Karpas-422 (cell line): Measurements from ENCODE around the gene F2RL3. TPM values are rescaled to one million over a fixed set of nuclear protein-coding genes. Genes with fewer than 3 reads are reported as not detected.

ENCODE experiments used
- DNase-seq: peaks from one replicate; pipeline ENCODE4 v3.0.0-alpha.2; 2015
- H2AFZ ChIP-seq: fragments of 200-600 bp; sonication (generic); 2 replicates; pipeline ENCODE4 v1.6.1; 2014; ENCODE audit warnings: antibody characterized with exemption, low read length, mixed read lengths
- H3K27ac ChIP-seq: fragments of 200-600 bp; sonication (generic); 2 replicates; pipeline ENCODE4 v1.5.1; 2014; ENCODE audit warnings: mild to moderate bottlenecking, low read length, moderate library complexity
- H3K27me3 ChIP-seq: fragments of 200-600 bp; sonication (generic); 2 replicates; pipeline ENCODE4 v1.6.1; 2014; ENCODE audit warnings: low read length, mixed read lengths
- H3K36me3 ChIP-seq: fragments of 200-600 bp; sonication (generic); 2 replicates; pipeline ENCODE4 v1.6.1; 2014; ENCODE audit warnings: low read length, mixed read lengths; ENCODE audit not compliant: insufficient read depth
- H3K4me1 ChIP-seq: fragments of 200-600 bp; sonication (generic); 2 replicates; pipeline ENCODE4 v1.6.1; 2014; ENCODE audit warnings: mild to moderate bottlenecking, low read length, mixed read lengths
- H3K4me2 ChIP-seq: fragments of 200-600 bp; sonication (generic); 2 replicates; pipeline ENCODE4 v1.6.1; 2014; ENCODE audit warnings: low read length, low read depth, mild to moderate bottlenecking; ENCODE audit not compliant: poor library complexity, severe bottlenecking
- H3K4me3 ChIP-seq: fragments of 200-600 bp; sonication (generic); 2 replicates; pipeline ENCODE4 v1.5.1; 2014; ENCODE audit warnings: mild to moderate bottlenecking, antibody characterized with exemption, low read length, mixed read lengths
- H3K79me2 ChIP-seq: fragments of 200-600 bp; sonication (generic); 2 replicates; pipeline ENCODE4 v1.6.1; 2014; ENCODE audit warnings: mild to moderate bottlenecking, low read length, mixed read lengths
- H3K9ac ChIP-seq: fragments of 200-600 bp; sonication (generic); 2 replicates; pipeline ENCODE4 v1.6.0; 2014; ENCODE audit warnings: low read length
- H3K9me2 ChIP-seq: fragments of 200-600 bp; sonication (generic), shearing (Covaris generic); replicated peaks from 2 replicates; pipeline ENCODE4 v1.6.0; 2014; ENCODE audit warnings: mild to moderate bottlenecking, low read length, moderate library complexity; ENCODE audit not compliant: insufficient read depth
- H3K9me3 ChIP-seq: fragments of 300-700, 200-600 bp; sonication (generic); 2 replicates; pipeline ENCODE4 v1.6.1; 2014; ENCODE audit warnings: low read length, mixed read lengths
- H4K20me1 ChIP-seq: fragments of 200-600 bp; sonication (generic); 2 replicates; pipeline ENCODE4 v1.6.1; 2014; ENCODE audit warnings: mild to moderate bottlenecking, antibody characterized with exemption, low read length, low read depth; ENCODE audit not compliant: insufficient read depth
- total RNA-seq: library from RNA; depleted of rRNA; stranded (reverse); fragments of >200 nt; shearing (Covaris generic); gene quantifications from 2 replicates; pipeline ENCODE4 v1.2.3, GENCODE V29; 2014; ENCODE audit warnings: low replicate concordance

F2RL3 gene
- total RNA-seq, 1 experiment from 2014 or later, result not detected

DNA sequence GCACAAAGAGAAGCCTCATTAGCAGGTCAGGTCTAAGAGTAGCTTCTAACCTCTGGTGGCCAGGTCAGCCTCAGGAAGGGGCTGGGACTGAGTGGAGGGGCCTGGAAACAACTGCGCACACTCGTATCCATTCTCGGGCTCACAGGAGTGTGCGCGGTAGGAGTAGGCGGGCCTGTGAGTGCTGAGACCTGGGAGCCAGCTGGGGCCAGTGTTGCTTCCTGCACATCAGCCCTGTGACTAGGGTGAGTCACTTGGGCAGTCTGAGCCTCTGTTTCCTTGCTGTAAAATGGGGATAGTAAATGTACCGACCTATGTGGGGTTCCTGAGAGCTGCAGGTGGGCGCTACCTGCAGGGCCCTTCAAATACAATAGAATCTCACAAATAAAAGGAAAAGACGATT, 32.7 kb upstream of the F2RL3 start:
- no peaks in the 10 kb centered on the region; the same call in 1 of the 2 replicates for H3K36me3 ChIP-seq

GRCh38 chr19:16859626-16860025, 29.2 kb upstream of the F2RL3 start:
- H3K27me3 ChIP-seq, result no peaks in the 10 kb centered on the region
- H3K9me3 ChIP-seq, result no peaks in the 10 kb centered on the region
- no peaks in the 10 kb centered on the region for H3K9me2 ChIP-seq
- no peaks in the 10 kb centered on the region for H3K4me1 ChIP-seq
- H4K20me1 ChIP-seq, result no peaks in the 10 kb centered on the region
- DNase-seq, result no peak
- H3K4me3 ChIP-seq, result no peak overlapping the region
- H2AFZ ChIP-seq, result no peak overlapping the region
- no peak overlapping the region for H3K9ac ChIP-seq
- H3K4me2 ChIP-seq, result no peak overlapping the region
- no peak overlapping the region for H3K27ac ChIP-seq
- peaks cover 4% of the 10 kb centered on the region; the same call in 1 of the 2 replicates for H3K36me3 ChIP-seq
- H3K79me2 ChIP-seq, result no peaks in the 10 kb centered on the region

More for the DNA sequence above, 32.7 kb upstream of the F2RL3 start:
- no peaks in the 10 kb centered on the region for H3K27me3 ChIP-seq
- no peak overlapping the region for H3K4me2 ChIP-seq
- no peak overlapping the region for H2AFZ ChIP-seq
- H3K4me1 ChIP-seq, result no peaks in the 10 kb centered on the region
- H4K20me1 ChIP-seq, result no peaks in the 10 kb centered on the region
- H3K79me2 ChIP-seq, result no peaks in the 10 kb centered on the region
- no peak overlapping the region for H3K4me3 ChIP-seq
- no peak overlapping the region for H3K9ac ChIP-seq
- H3K9me3 ChIP-seq, result no peaks in the 10 kb centered on the region
- no peak for DNase-seq
- no peaks in the 10 kb centered on the region for H3K9me2 ChIP-seq
- H3K27ac ChIP-seq, result no peak overlapping the region

- Histone ChIP-seq H3K4me3 (no peak overlapping the region), H3K27ac (no peak overlapping the region), H3K36me3 (peaks cover 4% of the 10 kb centered on the region; the same call in 1 of the 2 replicates), H3K79me2 (no peaks in the 10 kb centered on the region), H4K20me1 (no peaks in the 10 kb centered on the region), H3K4me1 (no peaks in the 10 kb centered on the region), H3K9ac (no peak overlapping the region), H2AFZ (no peak overlapping the region), H3K9me3 (no peaks in the 10 kb centered on the region), H3K4me2 (no peak overlapping the region), H3K9me2 (no peaks in the 10 kb centered on the region), H3K27me3 (no peaks in the 10 kb centered on the region)
- DNase-seq, result no peak
Measured at GRCh38 chr19:16860118-16860517, 28.7 kb upstream of the F2RL3 start.

DNA sequence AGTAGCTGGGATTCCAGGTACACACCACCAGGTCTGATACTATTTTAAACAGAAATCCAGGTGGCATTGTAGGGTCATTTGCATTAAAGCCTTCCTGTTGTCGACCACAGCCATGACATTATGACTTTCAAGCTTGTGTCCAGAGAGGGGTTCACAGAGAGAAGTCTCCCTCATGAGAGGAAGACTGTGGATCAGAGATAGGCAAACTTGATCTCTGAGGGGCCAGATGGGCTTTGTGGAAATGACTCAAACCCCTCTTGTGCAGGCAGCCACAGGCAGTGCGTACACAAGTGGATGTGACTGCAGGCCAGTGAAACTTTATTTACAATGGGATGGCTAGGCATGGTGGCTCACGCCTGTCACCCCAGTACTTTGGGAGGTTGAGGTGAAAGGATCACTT, 27.8 kb upstream of the F2RL3 start:
- no peak for DNase-seq
- no peaks in the 10 kb centered on the region for H3K9me2 ChIP-seq
- no peaks in the 10 kb centered on the region for H3K27me3 ChIP-seq
- H3K4me2 ChIP-seq, result no peak overlapping the region
- H3K27ac ChIP-seq, result no peak overlapping the region
- no peak overlapping the region for H2AFZ ChIP-seq
- H3K79me2 ChIP-seq, result no peaks in the 10 kb centered on the region
- no peak overlapping the region for H3K9ac ChIP-seq
- peaks cover 4% of the 10 kb centered on the region; the same call in 1 of the 2 replicates for H3K36me3 ChIP-seq
- no peaks in the 10 kb centered on the region for H4K20me1 ChIP-seq
- no peaks in the 10 kb centered on the region for H3K4me1 ChIP-seq
- no peak overlapping the region for H3K4me3 ChIP-seq
- no peaks in the 10 kb centered on the region for H3K9me3 ChIP-seq

GRCh38 chr19:16861834-16862233, 27.0 kb upstream of the F2RL3 start:
- Histone ChIP-seq H3K9me3 (no peaks in the 10 kb centered on the region), H3K36me3 (peaks cover 4% of the 10 kb centered on the region; the same call in 1 of the 2 replicates), H3K4me2 (no peak overlapping the region), H3K27ac (no peak overlapping the region), H3K9me2 (no peaks in the 10 kb centered on the region), H3K79me2 (no peaks in the 10 kb centered on the region), H3K9ac (no peak overlapping the region), H4K20me1 (no peaks in the 10 kb centered on the region), H2AFZ (no peak overlapping the region), H3K4me3 (no peak overlapping the region), H3K4me1 (no peaks in the 10 kb centered on the region), H3K27me3 (no peaks in the 10 kb centered on the region)
- DNase-seq, result no peak

DNA sequence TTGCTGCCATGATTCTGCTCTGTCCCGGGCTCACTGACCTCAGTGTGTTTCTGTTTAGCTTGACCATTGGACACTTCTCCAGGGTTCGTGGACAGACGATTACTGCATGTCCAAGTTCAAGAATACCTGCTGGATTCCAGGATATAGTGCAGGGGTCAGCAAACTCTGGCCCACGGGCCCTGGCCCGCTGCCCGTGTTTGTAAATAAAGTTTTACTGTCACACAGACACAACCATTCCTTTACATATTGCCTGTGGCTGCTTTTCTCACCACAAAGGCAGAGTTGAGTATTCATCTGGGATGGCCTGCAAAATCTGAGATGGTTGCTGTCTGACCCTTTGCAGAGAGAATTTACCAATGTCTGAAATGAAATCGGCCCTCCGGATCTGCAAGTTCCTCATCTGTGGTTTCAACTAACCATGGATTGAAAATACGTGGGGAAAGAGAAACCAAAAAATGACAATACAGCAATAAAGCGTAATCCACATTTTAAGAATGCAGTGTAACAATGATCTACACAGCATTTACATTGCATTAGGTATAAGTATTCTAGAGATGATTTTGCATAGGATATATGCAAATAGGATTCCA, 25.9 kb upstream of the F2RL3 start:
- H3K9ac ChIP-seq, result no peak overlapping the region
- DNase-seq, result no peak
- H4K20me1 ChIP-seq, result no peaks in the 10 kb centered on the region
- no peak overlapping the region for H3K4me3 ChIP-seq
- H3K4me1 ChIP-seq, result no peaks in the 10 kb centered on the region
- no peaks in the 10 kb centered on the region for H3K27me3 ChIP-seq
- no peaks in the 10 kb centered on the region for H3K79me2 ChIP-seq
- H3K9me2 ChIP-seq, result no peaks in the 10 kb centered on the region
- H3K9me3 ChIP-seq, result no peaks in the 10 kb centered on the region
- peaks cover 4% of the 10 kb centered on the region; the same call in 1 of the 2 replicates for H3K36me3 ChIP-seq
- no peak overlapping the region for H3K4me2 ChIP-seq
- H3K27ac ChIP-seq, result no peak overlapping the region
- no peak overlapping the region for H2AFZ ChIP-seq

DNA sequence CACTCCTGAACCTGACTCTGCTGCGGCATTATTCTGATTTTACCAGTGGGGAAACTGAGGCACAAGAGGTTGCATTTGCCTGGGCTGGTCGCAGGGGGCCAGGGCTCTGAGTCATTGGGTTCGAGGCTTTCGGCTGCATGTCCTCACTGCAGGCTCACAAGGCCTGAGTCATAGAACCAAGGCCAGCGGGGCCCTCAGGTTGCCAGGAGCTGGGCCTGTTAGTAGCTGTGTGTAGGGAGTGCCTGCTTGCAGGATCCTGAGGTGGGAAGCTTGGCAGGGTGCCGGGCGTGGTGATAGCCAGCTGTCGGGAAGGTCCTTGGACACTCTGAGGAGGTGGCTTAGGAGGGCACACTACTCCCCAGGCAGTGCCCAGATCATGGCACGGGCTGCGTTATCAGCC, 21.6 kb upstream of the F2RL3 start:
- H3K4me1 ChIP-seq, result no peaks in the 10 kb centered on the region
- no peak overlapping the region for H2AFZ ChIP-seq
- no peak overlapping the region for H3K4me3 ChIP-seq
- no peaks in the 10 kb centered on the region for H3K27me3 ChIP-seq
- no peaks in the 10 kb centered on the region for H3K79me2 ChIP-seq
- H3K9me3 ChIP-seq, result no peaks in the 10 kb centered on the region
- H3K9ac ChIP-seq, result no peak overlapping the region
- H3K27ac ChIP-seq, result no peak overlapping the region
- DNase-seq, result no peak
- H4K20me1 ChIP-seq, result no peaks in the 10 kb centered on the region
- H3K9me2 ChIP-seq, result no peaks in the 10 kb centered on the region
- no peak overlapping the region for H3K4me2 ChIP-seq
- peaks cover 14% of the 10 kb centered on the region; the same call in 1 of the 2 replicates for H3K36me3 ChIP-seq

DNA sequence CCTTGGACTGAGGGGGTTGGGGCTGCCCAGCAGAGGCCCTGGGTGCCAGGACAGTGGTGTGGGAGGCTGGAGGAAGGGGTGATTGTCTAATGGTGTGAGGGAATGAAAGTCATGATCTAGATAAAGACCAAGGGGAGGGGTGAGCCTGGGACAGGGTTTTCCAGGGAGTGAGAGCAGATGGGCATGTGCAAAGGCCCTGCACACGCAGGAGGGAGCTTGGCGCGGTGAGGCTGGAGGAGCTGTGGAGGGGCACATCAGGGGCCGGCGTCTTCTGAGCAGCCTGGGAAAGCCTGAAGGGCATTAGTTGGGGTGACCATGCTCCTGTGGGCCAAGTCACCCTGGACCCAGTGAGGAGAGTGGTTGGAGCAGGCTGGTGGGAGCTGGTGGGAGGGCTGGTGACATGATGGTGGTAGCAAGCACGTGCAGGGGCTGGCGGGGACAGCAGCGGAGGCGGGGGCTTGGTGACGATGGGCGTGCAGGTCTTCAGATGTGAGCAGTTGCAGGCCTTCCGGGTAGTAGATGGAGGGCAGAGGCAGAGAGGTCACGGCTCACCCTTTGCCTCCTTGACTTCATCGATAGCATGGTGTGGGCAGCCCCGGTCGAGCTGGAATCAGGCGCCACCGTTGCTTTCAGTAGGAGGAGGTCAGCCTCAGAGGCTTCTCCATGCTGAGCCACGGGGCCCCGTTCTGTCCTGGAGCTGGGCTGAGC, 20.2 kb upstream of the F2RL3 start:
- Histone ChIP-seq H3K27me3 (no peaks in the 10 kb centered on the region), H3K9ac (no peak overlapping the region), H4K20me1 (no peaks in the 10 kb centered on the region), H3K79me2 (no peaks in the 10 kb centered on the region), H2AFZ (no peak overlapping the region), H3K4me2 (no peak overlapping the region), H3K9me3 (no peaks in the 10 kb centered on the region), H3K27ac (no peak overlapping the region), H3K4me1 (no peaks in the 10 kb centered on the region), H3K9me2 (no peaks in the 10 kb centered on the region), H3K36me3 (peaks cover 15% of the 10 kb centered on the region), H3K4me3 (no peak overlapping the region)
- no peak for DNase-seq
